ENCODE data around the gene ADGRV1.

Gene ADGRV1

GRCh38 chr5:90549729-90550275 is 8.8 kb upstream of the ADGRV1 start:
- Histone ChIP-seq H3K4me2 (no peak overlapping the region), H3K9me3 (no peaks in the 10 kb centered on the region), H3K4me3 (no peak overlapping the region), H3K27ac (no peak overlapping the region), H4K20me1 (no peaks in the 10 kb centered on the region), H3K36me3 (no peaks in the 10 kb centered on the region), H3K9ac (no peak overlapping the region), H3K27me3 (no peaks in the 10 kb centered on the region), H3K4me1 (peaks cover 15% of the 10 kb centered on the region; the same call in 1 of the 2 replicates)
- no peak for TF ChIP-seq Cebpa-rat (IDR thresholded peaks at IDR 0.05)

- Histone ChIP-seq H3K36me3 (no peaks in the 10 kb centered on the region), H3K9ac (no peak overlapping the region), H3K4me3 (no peak overlapping the region), H3K27me3 (no peaks in the 10 kb centered on the region), H3K4me2 (peak overlapping the region; percentile 11; the same call in 1 of the 2 replicates), H3K4me1 (peaks cover 15% of the 10 kb centered on the region; the same call in 1 of the 2 replicates), H3K27ac (no peak overlapping the region), H4K20me1 (no peaks in the 10 kb centered on the region), H3K9me3 (no peaks in the 10 kb centered on the region)
- TF ChIP-seq Cebpa-rat (IDR thresholded peaks at IDR 0.05) = peak; percentile 49; the same call in 1 of the 2 replicates
These were observed 7.6 kb upstream of the ADGRV1 start for GRCh38 chr5:90550963-90551362.

GRCh38 chr5:90551376-90551775 is 7.2 kb upstream of the ADGRV1 start:
- no peak overlapping the region for H3K4me2 ChIP-seq
- no peak overlapping the region for H3K27ac ChIP-seq
- no peak for TF ChIP-seq Cebpa-rat (IDR thresholded peaks at IDR 0.05)
- H3K4me1 ChIP-seq = peaks cover 15% of the 10 kb centered on the region; the same call in 1 of the 2 replicates
- no peaks in the 10 kb centered on the region for H3K36me3 ChIP-seq
- no peaks in the 10 kb centered on the region for H3K27me3 ChIP-seq
- no peaks in the 10 kb centered on the region for H4K20me1 ChIP-seq
- no peaks in the 10 kb centered on the region for H3K9me3 ChIP-seq
- H3K9ac ChIP-seq = no peak overlapping the region
- H3K4me3 ChIP-seq = no peak overlapping the region

DNA sequence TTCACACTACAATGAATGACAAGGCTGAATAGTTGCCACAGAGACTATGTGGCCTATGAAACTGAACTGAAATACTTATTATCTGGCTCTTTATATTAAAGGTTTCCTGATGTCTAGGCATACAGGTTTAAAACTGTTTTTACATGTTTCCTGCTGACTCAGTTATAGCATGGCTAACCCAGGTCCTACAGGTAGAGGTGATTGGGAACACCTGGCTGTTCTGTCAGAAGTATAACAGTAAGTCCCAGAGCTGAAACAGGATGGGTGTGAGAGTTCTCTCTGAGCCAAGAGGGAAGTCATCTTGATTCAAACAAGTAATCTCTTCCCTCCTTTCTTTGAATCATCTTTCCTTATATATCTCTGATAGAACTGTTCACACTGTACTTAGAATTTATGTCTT is 4.9 kb upstream of the ADGRV1 start:
- Histone ChIP-seq H3K27ac (no peak overlapping the region), H3K36me3 (no peaks in the 10 kb centered on the region), H3K4me1 (peaks cover 15% of the 10 kb centered on the region; the same call in 1 of the 2 replicates), H4K20me1 (no peaks in the 10 kb centered on the region), H3K9me3 (peaks cover 5% of the 10 kb centered on the region), H3K4me2 (no peak overlapping the region), H3K27me3 (no peaks in the 10 kb centered on the region), H3K4me3 (no peak overlapping the region), H3K9ac (no peak overlapping the region)
- no peak for TF ChIP-seq Cebpa-rat (IDR thresholded peaks at IDR 0.05)

DNA sequence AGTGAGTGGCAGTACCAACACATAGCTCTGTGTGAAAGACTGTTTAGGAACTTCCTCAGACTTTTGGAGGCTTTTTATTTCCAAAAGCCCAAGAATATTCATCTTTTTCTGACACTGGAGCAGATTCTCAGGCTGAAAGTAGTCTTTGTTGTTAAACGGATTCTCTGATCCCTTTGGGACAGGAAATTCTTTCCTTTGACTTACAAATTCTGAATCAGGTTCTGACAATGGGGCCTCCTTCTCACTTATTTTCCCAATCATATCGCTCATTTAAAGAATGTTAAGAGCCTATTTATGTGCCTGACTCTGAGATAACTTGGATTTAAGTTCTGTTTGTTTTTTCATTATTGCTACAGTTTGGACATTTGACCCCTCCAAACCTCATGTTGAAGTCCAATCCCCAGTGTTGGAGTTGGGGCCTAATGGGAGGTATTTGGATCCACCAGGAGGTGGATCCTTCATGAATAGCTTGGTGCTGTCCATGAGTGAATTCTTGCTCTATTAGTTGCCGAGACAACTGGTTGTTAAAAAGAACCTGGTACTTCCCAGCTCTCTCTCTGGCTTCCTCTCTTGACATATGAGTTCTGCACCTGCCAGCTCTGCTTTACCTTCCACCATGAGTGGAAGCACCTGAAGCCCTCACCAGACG is 4.1 kb upstream of the ADGRV1 start:
- Histone ChIP-seq H3K9me3 (peaks cover 8% of the 10 kb centered on the region), H3K4me3 (no peak overlapping the region), H3K4me2 (no peak overlapping the region), H3K27me3 (no peaks in the 10 kb centered on the region), H3K4me1 (peaks cover 15% of the 10 kb centered on the region; the same call in 1 of the 2 replicates), H4K20me1 (no peaks in the 10 kb centered on the region), H3K9ac (no peak overlapping the region), H3K36me3 (no peaks in the 10 kb centered on the region), H3K27ac (no peak overlapping the region)
- TF ChIP-seq Cebpa-rat (IDR thresholded peaks at IDR 0.05) = no peak

- Histone ChIP-seq H3K9ac (no peak overlapping the region), H3K36me3 (no peaks in the 10 kb centered on the region), H3K27me3 (no peaks in the 10 kb centered on the region), H3K4me3 (no peak overlapping the region), H3K4me1 (peaks cover 11% of the 10 kb centered on the region; the same call in 1 of the 2 replicates), H4K20me1 (no peaks in the 10 kb centered on the region), H3K4me2 (no peak overlapping the region), H3K9me3 (peaks cover 8% of the 10 kb centered on the region), H3K27ac (no peak overlapping the region)
- no peak for TF ChIP-seq Cebpa-rat (IDR thresholded peaks at IDR 0.05)
These were observed 2.9 kb upstream of the ADGRV1 start for GRCh38 chr5:90555666-90556065.

DNA sequence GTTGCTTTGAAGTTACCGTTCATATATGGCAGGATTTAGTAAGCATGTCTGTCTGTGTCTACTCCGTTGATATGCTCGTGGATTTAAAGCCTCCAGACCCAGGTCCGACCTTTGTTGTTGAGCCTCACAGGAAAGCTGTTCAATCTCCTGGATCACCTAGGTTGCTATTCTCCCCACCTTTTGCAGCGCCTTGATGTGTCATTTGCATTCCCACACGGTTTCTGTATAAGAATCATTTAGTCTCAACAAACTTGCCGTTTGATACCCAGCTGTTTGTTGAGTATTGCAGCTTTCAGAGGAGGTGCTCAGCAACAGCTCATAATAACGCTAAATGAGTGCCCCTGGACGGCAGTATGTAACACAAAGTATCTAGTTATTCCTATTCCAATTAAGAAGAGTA is 1.2 kb upstream of the ADGRV1 start:
- Histone ChIP-seq H3K9ac (no peak overlapping the region), H3K27me3 (no peaks in the 10 kb centered on the region), H3K9me3 (peaks cover 8% of the 10 kb centered on the region), H3K36me3 (no peaks in the 10 kb centered on the region), H4K20me1 (no peaks in the 10 kb centered on the region), H3K4me1 (no peaks in the 10 kb centered on the region), H3K27ac (no peak overlapping the region), H3K4me3 (no peak overlapping the region), H3K4me2 (no peak overlapping the region)
- TF ChIP-seq Cebpa-rat (IDR thresholded peaks at IDR 0.05) = no peak

GRCh38 chr5:90557871-90558270 is 726 bp upstream of the ADGRV1 start:
- Histone ChIP-seq H3K36me3 (no peaks in the 10 kb centered on the region), H3K4me3 (no peak overlapping the region), H3K4me1 (no peaks in the 10 kb centered on the region), H3K27me3 (no peaks in the 10 kb centered on the region), H3K4me2 (no peak overlapping the region), H3K27ac (no peak overlapping the region), H3K9ac (no peak overlapping the region), H4K20me1 (no peaks in the 10 kb centered on the region), H3K9me3 (peaks cover 8% of the 10 kb centered on the region)
- no peak for TF ChIP-seq Cebpa-rat (IDR thresholded peaks at IDR 0.05)

DNA sequence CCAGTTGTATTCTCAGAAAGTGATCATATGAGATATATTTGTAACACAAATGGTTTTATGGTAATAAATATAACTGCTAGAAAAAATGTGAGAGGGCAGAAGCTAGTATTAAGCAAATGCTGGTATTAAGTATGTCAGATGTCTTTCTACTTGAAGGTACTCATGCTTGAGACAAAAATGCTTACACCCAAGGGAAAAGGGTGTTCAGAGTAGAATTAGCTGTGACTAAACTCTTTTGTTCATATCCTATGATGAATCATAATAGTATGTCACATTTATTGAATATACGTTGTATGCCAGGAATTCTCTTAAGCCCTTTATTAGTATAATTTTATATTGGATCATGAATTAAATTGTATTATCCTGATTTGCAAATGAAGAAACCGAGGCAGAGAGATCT is 2.2 kb downstream of the ADGRV1 start:
- no peaks in the 10 kb centered on the region for H3K36me3 ChIP-seq
- no peak overlapping the region for H3K4me3 ChIP-seq
- H3K27ac ChIP-seq = no peak overlapping the region
- H3K4me2 ChIP-seq = no peak overlapping the region
- no peak for TF ChIP-seq Cebpa-rat (IDR thresholded peaks at IDR 0.05)
- no peaks in the 10 kb centered on the region for H4K20me1 ChIP-seq
- peaks cover 8% of the 10 kb centered on the region for H3K9me3 ChIP-seq
- H3K27me3 ChIP-seq = no peaks in the 10 kb centered on the region
- H3K4me1 ChIP-seq = no peaks in the 10 kb centered on the region
- H3K9ac ChIP-seq = no peak overlapping the region

DNA sequence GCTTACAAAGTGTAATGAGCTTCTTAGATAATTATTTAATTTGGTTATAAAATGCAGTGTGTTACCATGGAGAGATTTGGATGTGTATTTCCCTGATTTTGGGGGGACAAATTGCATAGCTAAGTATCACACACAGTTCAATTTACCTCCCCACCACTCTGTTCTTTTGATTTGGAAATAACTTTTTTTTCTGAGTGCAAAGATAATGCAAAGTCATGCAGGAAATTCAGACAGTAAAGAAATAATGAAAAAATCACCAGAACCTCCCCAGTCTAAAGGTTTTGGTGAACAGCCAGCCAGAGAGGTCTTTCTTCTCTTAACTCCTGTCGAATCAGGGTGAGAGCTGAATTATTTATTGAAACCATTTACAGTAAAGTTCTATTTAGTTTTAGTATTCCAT is 3.2 kb downstream of the ADGRV1 start:
- Histone ChIP-seq H3K4me2 (no peak overlapping the region), H3K4me3 (no peak overlapping the region), H3K4me1 (no peaks in the 10 kb centered on the region), H4K20me1 (no peaks in the 10 kb centered on the region), H3K27ac (no peak overlapping the region), H3K27me3 (no peaks in the 10 kb centered on the region), H3K9ac (no peak overlapping the region), H3K36me3 (no peaks in the 10 kb centered on the region), H3K9me3 (peaks cover 8% of the 10 kb centered on the region)
- no peak for TF ChIP-seq Cebpa-rat (IDR thresholded peaks at IDR 0.05)
